Activated CD4-positive, alpha-beta T cell treated with anti-CD3 and anti-CD28 coated beads for 24 hours (primary cell): ENCODE data around the gene WDR62.

Experiments used
- DNase-seq, 2 donors: peaks; one replicate each; pipeline ENCODE4 v3.0.0-alpha.2; 2020; ENCODE audit warnings: low read depth in 2 of 2

WDR62 gene

DNA sequence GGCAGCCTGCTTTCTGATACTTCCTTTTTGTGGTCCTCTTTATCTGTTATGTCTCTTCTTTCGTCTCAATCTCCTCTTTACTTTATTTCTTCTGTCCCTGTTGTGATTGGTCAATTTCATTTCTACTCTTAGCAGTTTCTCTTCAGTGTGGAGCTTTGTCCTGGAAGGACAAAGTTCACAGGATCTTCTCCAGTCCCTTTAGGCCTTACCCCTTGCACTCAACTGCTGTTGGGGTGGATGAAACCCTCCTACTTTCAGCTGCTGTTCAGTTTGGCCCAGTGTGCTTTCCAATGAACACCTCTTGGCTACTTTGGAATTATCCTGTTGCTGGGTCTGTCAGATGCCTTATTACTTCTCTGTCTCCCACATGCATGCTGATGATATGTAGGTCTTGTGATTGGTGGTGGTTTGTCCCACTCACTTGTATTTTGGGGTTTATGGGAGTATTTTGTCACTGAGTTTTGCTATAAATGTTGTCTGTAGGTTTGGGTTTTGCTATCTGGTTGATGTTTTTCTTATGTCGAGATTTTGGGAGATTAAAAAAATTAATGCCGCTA is 24.8 kb downstream of the WDR62 start:
- DNase-seq, result no peak

DNA sequence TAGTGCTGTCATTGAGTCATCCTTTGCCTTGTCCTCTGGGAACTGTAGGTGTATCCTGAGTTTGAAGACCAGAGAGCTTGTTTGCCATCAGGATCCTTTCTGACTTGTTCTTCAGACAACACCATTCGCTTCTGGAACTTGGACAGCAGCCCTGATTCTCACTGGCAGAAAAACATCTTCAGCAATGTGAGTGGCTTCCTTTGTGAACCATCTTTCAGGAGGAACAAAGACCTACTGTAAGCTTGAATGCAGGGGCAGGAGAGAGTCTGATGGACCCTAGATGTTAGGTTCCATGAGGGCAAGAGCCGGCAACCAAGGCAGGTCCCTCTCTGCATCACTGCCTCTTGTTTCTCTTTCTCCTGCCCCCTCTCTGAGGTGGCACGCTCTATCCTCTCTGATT is 26.7 kb downstream of the WDR62 start:
- no peak for DNase-seq

DNA sequence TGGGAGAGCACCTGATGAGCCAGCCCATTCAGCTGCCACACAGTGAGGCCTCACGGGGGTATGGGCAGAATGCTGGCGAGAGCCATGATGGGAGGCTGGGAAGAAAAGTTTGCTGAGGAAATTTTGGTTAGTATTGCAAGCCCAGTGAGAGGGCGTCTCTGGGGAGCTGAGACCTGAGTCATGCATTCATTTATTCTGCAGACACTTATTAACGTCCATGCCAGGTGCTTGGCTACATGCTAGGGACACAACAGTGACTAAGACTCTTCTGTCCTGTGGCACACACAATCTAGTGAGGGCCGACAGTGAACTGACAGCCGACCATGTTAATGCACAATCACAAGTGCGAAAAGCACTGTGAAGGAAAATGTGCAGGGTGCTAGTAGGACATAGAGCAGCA is 27.2 kb downstream of the WDR62 start:
- no peak for DNase-seq

DNA sequence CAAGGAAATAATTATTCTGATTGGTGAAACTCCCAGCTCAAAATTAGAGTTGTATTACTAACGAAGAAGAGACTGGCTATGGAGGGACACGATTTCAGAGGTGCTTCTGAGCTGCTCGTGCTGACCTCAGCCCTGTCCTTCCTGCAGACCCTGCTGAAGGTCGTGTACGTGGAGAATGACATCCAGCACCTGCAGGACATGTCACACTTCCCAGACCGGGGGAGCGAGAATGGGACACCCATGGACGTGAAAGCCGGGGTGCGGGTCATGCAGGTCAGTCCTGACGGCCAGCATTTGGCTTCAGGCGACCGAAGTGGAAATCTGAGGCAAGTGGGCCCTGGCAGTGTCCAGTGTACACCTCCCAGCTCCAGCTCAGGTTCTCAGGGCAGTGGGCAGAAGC is 28.2 kb downstream of the WDR62 start:
- DNase-seq, result no peak

DNA sequence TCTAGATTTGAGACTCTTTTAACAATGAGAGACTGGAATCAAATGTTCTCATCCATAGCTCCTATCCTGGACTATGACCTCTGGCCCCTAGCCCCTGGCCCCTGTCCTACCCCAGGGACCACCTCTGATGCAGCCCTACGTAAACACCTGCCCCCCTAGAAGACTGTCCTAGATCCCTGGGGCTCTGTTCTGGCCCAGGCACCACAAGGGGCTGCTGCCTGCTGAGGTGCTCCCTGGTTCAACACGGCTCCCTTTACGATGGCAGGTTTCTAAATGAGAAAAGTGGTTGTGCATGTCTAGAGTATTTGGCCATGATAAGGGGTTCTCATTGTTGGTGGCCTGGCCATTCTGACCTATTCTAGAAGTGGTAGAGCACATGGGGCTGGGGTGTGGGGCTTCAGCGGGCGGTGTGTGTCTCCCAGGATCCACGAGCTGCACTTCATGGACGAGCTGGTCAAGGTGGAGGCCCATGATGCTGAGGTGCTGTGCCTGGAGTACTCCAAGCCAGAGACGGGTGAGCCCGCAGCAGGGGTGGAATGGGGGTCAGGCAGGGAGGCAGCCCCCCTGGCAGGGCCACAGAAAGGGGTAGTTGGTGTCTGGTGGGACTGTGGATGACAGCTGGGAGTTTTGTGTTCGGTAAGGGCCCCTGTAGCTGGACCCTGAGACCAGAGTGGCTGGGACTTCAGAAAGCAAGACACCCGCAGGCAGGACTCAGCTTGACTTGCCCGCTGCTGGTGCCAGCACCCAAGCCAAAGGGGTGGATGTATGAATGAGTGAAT is 29.7 kb downstream of the WDR62 start:
- no peak for DNase-seq

DNA sequence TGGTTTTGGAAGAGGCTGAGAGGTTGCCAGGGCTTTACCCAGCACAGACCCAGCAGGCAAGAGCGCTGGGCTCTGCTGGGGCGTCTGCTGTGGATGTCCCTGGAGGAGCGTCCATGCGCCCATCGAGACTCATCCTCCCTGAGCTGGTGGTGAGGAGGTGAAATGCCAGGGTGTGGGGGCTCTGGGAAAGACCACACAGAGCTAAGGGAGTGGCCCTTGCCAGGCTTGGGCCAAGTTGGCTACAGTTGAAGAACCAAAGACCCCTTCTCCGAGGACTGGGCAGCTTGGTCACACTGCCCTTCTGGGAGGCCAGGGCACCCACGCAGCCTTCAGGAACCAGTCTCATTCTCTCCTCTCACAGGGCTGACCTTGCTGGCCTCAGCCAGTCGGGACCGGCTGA is 31.6 kb downstream of the WDR62 start:
- DNase-seq, result no peak

DNA sequence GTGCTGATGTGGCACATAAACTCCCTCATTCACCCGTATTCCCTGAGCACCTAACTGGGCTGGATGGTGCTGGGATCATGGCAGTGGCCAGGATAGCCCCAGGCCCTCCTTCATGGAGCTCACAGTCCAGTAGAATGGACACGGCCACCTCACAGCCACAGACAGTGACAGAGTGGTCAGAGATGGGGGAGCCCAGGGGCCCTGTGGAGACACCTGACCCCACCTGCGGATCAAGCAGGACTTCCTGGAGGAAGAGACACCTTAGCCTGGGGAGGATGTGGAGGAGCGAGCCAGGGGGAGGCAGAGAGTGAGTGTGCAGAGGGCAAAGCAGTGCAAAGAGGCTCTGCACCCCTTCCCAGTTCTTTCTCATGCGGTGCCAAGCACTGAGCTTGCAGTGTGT is 35.1 kb downstream of the WDR62 start:
- DNase-seq, result no peak

DNA sequence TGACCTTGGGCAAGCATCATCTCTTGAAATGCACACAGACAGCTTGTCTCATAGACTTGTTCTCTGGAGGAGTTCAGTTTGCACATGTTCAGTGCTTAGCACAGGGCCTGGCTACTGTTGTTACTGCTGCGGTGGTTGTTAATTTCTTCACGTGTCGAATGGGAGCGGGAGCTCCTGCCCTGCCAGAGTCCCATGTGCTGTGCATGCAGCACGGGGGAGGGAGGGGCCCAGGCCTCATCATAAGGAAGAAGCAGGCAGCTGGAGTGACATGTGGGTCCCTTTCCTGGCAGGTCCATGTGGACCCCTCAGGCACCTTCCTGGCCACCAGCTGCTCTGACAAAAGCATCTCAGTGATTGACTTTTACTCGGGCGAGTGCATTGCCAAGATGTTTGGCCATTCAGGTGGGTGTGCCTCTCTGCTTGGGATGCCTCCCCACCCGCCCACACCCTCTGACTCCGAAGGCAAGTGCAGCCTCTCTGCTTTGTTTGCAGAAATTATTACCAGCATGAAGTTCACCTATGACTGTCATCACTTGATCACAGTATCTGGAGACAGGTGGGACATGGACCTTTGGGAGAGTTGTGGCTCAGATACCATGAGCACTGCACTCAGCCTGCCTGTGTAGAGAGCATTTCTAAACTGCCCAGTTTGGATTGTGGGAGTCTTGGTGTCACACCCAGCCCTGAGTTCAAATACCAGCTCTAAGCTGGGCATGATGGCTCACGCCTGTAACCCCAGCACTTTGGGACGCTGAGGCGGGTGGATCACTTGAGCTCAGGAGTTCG is 36.4 kb downstream of the WDR62 start:
- DNase-seq, result no peak

DNA sequence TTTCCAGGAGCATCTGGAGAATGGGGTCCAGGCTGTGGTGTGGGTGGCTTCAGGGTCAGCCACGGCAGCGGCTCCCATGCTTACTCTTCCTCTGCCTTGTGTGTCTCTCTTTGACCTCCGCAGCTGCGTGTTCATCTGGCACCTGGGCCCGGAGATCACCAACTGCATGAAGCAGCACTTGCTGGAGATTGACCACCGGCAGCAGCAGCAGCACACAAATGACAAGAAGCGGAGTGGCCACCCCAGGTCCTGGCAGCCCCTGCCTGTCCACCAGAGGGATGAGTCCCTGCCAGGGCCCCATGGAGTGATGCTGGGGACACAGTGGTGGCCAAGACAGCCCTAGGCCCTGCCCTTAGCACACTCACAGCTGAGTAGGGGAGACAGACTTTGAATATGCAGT is 37.9 kb downstream of the WDR62 start:
- no peak for DNase-seq

DNA sequence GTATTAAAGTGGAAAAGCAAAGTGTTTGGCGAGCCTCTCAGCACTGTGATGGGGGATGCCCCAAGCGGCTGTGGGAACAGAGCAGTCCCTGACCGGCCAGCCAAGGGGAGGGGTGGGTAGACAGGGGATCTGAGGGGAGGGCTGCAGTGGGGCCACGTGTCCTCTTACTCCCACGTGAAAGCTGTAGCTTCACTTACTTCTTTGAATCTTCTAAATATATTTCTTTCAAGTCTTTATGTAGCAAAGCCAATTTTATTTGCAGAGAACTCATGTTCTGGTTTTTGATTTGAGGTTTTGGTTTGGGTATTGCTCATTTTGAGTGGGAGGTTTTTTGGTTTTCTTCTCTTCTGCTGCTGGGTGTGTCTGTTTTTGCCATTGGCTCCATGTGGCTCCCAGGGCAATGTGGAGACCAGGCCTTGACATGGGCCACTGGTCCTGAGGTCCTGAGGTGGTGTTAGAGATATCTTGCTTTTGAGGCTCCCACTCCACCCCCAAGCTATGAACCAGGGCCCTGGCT is 38.5 kb downstream of the WDR62 start:
- DNase-seq, result no peak

DNA sequence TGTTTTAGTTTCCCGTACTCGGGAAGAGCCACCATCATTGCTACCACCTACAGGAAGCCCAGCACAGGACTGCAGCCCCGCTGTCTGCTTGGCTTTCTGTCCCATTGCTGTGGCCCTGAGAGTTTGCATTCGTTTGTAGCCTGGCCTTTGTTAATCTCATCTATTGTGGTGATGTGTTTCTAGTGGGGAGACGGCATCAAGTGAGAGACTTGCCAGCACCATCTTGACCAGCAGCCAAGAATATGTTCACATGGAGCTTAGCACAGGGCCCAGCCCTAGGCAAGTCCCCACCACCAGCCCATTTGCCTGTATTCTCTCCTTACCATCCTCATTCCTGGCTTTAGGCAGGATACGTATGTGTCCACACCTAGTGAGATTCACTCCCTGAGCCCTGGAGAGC is 39.0 kb downstream of the WDR62 start:
- DNase-seq, result no peak

DNA sequence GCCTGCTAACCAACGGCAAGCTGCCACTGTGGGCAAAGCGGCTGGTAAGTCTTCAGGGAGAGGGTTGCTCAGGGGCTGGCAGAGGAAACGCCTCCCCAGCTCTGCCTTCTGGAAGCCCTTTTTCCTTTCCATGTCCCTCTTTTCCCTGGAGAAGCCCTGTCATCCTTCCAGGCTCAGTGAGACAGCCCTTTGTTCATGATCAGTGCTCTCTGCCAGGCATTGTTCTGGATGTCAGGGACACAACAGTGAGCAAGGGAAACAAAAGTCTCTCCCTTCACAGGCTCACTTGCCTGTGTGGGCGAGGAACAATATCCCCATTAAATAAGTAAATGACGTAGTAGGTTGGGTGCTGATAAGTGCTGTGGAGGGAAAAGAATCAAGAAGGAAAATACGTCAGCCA is 42.3 kb downstream of the WDR62 start:
- DNase-seq, result no peak

DNA sequence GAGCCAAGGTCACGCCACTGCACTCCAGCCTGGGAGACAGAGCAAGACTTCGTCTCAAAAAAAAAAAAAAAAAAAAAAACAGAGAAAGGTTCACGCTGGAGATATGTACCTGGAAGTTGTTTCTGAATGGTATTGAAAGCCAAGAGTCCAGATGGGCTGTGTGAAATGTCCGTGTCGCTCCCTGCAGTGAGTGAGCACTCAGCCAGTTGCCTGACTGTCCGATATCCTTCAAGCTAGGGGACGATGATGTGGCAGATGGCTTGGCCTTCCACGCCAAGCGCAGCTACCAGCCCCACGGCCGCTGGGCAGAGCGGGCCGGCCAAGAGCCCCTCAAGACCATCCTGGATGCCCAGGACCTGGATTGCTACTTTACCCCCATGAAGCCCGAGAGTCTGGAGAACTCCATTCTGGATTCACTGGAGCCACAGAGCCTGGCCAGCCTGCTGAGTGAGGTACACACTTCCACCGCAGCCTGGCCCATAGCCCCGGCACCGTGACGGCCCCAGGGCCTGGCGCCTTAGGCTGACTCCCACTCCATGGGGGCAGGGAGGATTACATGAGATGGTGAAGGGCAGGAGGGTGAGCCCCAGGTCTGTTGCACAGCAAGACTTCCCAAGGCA is 44.6 kb downstream of the WDR62 start:
- DNase-seq, result no peak

DNA sequence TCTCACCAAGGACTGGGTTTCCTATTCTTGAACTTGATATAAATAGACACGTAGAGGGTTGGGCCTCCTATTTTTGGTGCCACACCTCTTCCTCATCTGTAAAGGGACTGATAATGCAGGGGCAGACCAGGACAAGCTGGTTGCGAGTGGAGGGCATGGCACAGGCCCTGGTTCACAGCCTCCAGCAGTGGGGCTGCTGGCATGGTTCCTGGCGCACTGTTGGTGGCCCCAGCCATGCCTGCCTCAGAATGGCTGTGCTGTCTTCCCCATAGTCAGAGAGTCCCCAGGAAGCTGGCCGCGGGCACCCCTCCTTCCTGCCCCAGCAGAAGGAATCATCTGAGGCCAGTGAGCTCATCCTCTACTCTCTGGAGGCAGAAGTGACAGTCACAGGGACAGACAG is 45.8 kb downstream of the WDR62 start:
- no peak for DNase-seq

DNA sequence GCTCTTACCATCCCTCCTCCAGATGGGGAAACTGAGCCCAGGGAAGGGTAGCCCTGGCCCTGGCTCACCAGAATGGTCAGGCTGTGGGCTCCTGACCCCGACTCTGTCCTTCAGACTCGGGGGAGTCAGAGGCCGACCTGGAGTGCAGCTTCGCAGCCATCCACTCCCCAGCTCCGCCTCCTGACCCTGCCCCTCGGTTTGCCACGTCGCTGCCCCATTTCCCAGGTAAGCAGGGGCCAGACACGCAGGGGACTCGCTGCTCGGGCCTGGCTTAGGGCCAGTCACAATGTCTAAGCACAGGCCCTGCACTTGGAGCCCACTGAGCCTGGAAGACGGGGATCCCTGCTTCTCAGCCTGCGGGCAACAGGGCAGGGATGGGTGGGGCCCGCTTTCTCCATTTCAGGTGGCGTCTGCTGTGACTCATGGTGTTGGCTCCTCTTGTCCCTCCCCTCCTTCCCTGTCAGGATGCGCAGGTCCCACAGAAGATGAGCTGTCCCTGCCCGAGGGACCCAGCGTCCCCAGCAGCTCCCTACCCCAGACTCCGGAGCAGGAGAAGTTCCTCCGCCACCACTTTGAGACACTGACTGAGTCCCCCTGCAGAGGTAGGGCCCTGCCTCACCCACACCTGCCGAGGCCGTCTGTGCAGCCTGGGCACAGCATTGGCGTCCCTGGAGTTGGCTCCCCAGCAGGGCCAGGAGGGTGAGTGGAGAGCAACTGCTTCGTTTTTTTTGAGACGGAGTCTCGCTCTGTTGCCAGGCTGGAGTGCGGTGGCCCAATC is 47.0 kb downstream of the WDR62 start:
- no peak for DNase-seq

DNA sequence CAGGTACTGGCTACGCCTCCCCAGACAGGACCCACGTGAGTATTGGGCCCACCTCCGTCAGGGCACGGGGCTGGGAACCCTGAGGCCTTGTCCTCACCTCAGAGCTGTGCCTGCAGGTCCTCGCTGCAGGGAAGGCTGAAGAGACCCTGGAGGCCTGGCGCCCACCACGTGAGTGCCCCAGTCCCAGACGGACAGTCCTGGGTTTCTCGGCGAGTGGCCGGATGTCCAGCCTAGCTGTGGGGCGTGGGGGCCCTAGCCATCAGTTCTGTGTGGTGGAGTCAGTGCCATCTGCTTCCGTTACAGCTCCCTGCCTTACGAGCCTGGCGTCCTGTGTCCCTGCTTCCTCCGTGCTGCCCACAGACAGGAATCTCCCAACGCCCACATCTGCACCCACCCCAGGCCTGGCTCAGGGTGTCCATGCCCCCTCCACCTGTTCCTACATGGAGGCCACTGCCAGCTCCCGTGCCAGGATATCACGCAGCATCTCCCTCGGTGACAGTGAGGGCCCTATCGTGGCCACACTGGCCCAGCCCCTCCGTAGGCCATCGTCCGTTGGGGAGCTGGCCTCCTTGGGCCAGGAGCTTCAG is 48.4 kb downstream of the WDR62 start:
- no peak for DNase-seq

DNA sequence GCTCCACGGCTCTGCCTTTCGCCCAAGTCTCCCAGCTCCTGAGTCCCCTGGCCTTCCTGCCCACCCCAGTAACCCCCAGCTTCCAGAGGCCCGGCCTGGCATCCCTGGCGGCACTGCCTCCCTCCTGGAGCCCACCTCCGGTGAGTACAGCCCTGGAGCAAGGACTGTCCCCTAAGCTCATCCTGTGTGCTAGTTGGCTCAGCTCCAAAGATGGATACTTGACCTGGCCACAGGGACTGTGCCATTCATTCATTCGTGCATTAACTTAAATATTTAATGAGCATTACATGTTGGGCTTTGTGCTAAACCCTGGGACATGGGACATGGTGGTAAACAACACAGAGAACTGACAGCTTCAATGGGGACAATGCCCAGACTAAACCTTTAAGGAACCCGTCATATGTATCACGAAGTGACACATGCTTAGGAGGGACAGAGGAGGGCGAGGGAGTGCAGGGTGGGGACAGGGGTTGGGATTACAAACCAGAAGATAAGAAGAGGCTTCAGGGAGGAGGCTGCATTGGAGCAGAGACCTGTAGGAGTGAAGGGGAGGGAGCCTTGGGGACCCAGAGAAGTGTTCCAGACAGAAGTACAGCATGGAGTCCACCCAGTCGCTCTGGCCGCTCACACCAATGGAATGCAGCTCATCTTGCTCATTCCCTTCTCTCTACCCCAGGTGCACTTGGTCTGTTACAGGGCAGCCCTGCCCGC is 49.3 kb downstream of the WDR62 start:
- no peak for DNase-seq

DNA sequence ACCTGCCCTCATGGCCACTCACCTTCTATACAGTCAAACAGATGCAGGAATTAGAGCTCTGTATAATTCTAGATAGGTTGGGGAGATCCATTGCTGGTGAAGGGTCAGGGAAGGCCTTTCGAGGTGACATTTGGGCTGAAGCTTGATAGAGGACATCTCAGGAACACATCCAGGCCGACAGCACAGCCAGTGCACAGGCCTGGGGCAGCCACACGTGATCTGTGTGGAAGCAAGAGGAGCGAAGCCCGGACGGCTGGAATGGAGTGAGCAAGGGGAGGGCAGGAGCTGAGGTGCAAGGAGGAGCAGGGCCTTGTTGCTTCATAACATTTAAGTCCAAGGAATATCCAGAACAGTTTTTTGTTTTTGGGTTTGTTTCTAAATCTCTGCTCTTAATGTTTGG is 51.7 kb downstream of the WDR62 start:
- no peak for DNase-seq

DNA sequence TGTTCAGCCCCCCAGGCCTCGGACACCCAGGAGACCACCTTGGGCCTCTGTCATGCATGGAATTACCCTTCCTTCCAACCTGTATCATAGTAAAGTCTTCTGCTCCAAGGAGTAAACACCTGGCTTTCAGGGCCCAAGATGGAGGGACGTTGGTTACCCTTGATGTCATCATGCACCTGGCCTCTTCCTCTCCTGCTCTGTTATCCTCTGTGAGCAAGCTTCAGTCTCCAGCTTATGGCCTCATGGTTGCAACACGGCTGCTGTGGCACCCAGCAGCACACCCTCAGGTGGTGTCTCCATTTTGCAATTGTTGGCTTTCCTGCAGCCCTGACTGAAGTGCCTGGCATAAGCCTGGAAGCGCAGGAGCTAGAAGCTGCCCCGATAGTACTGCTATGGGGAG is 52.3 kb downstream of the WDR62 start:
- DNase-seq, result no peak

DNA sequence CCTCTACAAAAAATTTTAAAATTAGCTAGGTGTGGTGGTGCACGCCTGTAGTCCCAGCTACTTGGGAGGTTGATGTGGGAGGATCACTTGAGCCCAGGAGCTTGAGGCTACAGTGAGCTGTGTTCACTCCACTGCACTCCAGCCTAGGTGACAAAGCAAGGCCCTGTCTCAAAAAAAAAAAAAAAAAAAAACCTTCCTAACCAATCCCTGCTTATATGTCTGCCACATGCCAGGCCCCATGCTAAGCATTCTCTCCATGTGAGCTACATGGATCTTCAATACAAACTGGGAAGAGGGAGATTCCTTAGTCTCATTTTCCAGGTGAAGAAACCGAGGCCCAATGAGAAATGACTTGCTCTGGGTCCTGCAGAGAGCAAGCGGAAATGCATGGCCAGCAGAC is 54.0 kb downstream of the WDR62 start:
- no peak for DNase-seq
